HG03520 (cell line): ENCODE data around the gene ING2.
A peak's percentile ranks its signal among the peaks of the same experiment; 100 is the strongest.

Source experiments
- ATAC-seq: cut with Tn5 transposase; IDR thresholded peaks from one replicate; pipeline ENCODE4 v1.9.1; 2021; ENCODE audit warnings: mild to moderate bottlenecking, moderate library complexity; ENCODE audit not compliant: unreplicated experiment

The ING2 gene

DNA sequence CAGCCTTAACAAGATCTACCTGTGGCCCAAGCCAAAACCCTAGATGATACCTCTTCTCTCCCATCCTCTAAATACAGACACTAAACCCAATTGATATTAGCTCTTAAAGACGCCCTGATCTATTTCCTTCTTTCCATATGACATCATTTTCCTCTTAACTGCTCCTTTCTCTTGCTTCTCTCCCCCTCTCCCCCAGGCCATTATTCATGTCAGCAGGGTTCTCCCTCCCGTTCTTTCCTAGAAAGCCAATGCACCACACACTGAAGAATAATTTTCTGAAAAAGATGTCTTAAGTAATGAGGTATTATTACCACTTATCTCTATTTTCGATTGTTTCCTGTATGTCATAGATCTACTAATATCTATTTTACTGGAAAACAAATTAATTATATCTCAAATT, 9.7 kb upstream of the ING2 start:
- ATAC-seq, result no peak

DNA sequence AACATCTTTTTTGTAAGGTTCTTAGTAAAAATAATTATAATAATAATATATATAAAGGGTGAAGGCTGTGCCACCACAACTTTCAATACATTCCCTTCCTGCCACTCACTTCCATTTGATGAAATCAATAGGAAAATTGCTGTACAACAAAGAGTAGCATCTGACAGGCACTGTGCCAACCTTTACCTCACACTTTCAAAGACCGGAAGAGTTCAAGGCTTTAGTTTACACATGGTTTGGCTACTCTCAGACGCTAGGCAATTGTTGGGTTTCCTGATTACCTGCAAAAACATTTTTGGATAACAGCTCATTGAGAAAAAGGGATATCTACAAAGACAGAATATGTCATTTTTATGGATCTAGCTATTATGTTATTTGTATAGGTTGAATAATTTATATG, 5.5 kb upstream of the ING2 start:
- no peak for ATAC-seq

GRCh38 chr4:183499801-183500200, 5.1 kb upstream of the ING2 start:
- no peak for ATAC-seq

DNA sequence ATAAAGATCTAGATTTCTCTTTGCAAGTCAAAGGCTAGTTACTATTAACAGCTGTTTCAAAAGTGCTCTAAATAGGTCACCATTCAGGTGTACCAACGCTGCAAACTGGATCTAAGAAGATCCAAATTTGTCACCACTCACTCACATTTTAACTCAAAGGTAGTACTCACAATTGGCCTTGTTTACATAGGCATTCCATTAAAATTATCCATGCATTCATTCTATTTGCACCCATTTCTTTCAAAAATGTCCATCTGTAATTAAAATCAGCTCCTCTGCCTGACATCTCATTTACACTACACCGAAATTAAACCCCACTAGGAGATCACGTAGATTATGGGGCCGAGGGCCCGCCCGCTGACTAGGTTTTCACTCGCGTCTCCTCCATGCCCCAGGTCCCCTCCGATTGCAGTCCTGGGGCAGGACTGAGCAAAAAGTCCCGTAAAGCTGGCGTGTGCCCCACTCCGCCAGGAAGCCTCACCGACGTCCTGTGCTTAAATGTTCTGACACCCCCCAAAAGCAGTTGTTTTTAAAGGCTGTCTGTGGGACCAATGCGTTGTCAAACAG, 1.3 kb upstream of the ING2 start:
- ATAC-seq, result peak; percentile 0

GRCh38 chr4:183504064-183504929, 561 bp upstream of the ING2 start:
- peak; percentile 63 for ATAC-seq

GRCh38 chr4:183505611-183506388, 942 bp downstream of the ING2 start:
- peak; percentile 37 for ATAC-seq

- no peak for ATAC-seq
Observed at GRCh38 chr4:183506389-183506735, 1.5 kb downstream of the ING2 start.

DNA sequence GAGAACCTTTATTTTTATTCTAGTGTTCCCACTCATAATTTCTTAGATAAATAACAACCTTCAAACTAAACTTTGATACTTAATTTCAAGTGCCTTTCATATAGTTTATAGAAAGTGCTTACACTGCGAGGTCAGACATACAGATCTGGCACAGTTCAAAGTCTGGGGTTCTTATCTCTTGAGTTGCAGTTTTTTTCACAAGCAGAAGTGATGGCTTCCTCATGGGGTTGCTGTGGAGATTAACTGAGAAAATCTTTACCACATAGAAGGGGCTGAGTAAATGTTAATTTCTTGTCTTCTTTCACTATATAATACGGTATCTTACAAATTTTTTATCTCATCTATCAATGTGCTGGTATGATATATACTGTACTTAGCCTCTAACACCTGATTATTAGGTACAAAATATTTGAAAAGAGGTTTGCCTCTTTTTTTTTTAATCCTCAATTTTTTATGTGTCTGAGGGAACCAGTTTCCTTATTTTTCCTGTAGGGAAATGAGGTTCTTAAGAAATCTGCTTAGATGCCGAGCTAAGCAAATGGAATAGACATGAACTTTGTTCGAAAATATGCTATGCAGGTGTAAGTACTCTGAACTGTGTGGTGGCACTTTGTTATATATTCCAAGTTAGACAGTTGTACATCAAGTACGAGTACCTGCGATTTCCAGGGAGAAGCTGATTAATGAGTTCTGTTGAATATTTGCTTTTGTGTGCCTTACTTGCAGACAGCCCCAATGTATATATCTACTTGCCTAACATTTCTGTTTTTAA, 3.3 kb downstream of the ING2 start:
- no peak for ATAC-seq

DNA sequence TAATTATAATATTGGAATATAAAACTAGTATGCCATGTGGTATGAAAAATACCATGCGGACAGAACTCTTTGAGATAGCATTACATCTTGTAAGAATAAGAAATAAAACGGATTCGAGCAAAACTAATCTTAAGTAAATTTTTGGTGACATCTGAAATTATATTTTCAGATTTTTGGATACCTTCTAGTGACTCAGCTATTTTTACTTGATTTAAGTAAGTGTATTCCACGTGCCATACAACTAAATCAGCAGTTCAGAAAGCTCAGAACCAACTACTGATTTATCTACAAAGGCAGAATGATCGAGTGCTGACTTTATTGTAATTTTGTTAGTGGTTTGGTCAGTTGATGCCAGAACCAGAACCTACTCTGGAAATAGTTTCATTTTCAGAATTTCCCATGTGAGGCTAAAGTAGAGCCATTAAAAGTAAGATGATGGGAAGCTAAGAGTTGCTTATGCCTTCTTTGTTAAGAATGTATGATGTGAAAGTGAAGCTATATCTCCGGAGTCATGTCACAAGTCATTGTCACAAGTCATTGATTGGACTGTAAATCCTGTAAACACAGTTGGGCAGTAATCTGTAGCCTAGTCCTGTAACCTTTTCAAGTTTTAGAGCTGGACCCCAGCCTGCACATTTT, 4.0 kb downstream of the ING2 start:
- ATAC-seq, result no peak

DNA sequence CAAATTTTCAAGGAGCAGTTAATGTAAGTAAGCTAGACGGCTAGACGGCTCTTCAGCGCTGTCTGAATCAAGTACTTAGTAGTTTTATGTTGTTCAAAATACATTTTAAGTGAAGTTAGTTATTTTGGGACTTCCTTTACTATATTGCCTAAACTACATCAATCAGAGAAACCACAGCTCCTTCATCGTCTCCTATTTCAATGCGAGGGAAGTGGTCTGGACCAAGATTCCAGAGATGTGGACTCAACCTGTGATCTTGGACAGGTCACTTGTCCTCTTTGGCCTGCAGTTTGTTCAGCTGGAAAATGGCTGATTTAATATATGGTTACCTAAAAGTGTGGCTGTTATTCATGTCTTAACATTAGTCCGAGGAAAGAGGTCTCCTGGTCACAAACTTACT, 10.6 kb downstream of the ING2 start:
- no peak for ATAC-seq

GRCh38 chr4:183517194-183517593, 12.3 kb downstream of the ING2 start:
- no peak for ATAC-seq

DNA sequence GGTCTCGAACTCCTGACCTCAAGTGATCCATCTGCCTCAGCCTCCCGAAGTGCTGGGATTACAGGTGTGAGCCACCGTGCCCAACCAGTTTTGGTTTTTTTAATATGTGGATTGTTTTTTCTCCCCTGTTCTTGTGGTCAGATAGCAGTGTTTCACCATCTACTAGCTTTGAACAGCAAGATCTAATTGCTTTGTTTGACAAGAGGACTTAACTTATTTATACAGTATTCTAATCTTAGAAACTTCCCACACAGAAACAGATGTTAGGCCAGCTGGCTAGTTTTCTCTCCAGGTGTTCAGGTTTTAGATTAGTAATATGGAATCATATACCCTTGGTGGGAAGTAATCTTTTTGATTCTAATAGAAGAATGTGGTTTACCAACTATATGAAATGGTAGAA, 12.9 kb downstream of the ING2 start:
- ATAC-seq, result no peak

DNA sequence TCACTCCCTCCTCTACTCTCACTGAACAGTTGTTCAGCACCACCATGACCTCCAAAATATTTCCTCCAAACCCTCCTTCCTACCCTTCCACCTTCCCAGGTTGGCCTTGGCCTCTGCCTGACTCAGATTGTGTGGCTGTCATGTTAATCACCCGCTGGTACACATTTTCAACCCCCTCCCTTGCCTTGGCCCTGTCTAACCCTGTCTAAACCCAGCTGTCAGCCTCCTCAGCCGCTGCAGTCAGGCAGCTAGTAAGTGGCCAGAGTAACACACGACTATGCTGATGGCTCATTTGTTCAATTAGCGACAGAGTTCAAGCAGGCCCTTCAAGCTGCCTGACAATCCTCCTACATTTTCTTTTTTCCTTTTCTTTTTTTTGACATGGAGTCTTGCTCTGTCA, 18.0 kb downstream of the ING2 start:
- no peak for ATAC-seq

DNA sequence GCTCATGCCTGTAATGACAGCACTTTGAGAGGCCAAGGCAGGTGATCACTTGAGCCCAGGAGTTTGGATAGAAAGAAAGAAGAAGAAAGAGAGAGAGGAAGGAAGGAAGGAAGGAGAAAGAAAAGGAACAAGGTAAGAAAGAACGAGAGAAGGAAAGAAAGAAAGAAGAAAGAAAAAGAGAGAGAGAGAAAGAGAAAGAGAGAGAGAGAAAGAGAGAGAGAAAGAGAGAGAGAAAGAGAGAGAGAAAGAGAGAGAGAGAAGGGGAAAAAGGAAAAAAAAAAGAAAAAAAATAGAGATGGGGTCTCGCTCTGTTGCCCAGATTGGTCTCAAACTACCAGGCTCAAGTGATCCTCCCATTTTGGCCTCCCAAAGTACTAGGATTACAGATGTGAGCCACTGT, 22.5 kb downstream of the ING2 start:
- ATAC-seq, result no peak

DNA sequence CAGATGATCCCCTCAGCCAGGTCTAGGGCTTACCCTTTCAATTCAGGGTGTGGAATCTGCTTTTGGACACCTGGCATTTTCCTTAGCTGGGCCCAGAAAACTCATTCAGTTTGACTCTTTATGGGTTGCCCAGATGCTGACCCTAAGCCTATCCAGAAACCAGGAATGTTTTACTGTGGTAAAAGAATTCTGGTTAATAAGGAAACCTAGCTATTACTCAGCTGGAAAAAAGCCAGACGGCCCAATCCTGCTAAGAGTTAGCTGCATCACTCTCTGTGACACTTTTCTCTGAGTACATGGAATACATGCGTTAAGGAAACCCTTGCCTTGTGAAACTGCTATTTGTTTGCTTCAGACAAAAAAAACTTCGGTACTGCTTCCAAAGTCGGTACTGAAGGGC, 28.0 kb downstream of the ING2 start:
- no peak for ATAC-seq

DNA sequence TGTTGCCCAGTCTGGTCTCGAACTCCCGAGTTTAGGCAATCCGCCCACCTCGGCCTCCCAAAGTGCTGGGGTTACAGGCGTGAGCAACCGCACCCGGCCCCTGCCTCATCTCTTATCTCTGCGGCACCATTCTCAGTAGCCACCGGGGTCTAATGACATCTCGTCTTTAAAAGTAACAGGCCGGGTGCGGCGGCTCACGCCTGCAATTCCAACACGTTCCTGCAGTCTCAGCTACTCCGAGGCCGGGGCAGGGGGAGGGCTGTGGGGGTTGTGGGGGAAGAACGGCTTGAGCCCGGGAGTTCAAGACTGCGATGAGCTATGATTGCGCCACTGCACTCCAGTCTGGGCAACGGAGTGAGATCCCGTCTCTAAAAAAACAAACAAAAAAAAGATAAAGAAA, 28.8 kb downstream of the ING2 start:
- ATAC-seq, result no peak

- ATAC-seq, result no peak
Observed at GRCh38 chr4:183540410-183541009, 35.7 kb downstream of the ING2 start.

DNA sequence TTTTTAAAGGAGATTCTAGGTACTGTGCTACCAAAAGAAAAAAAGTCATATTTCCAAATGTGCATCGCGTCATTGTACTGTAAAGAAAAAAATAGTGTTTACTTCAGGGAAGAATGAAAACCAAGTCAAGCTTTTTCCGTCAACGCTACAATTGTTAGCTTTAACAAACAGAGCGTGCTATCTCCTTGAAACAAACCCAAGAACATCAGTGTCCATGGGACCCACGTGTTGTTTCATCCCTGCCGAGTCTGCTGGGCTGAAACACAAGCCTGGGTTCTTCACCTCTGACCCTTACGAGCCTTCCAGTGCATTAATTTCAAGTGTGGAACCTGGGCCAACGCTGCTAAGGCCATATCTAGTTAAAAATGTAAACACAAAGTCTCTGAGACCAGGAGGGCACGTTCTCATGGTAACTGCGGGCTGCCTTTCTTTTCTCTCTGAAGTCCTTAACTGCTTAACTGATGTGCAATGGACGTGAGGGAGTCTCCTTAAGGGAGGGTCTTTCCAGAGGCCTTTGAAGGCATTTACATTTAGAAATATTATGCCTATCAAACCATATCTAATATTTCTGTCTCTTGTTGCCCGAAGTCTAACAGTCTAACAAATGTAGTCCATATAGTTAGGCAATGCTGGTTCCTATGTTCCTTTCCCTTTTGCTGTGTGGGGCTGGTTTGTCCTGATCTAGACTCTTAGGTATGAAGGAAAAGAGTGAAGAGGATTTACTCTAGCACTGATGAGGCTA, 36.3 kb downstream of the ING2 start:
- no peak for ATAC-seq

DNA sequence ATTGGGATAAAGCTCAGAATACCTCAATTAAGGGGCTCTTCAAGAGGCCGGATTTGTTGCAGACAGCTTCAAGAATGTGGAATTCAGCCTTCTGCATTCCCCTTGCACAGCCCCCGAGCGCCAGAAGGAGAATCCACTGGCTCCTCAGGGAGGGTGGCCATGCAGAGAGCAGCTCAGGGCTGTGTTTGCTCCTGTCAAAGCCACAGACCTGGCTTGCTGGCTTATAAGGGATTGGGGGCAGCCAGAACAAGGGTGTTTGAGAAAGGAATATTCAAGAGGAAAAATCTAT, 36.8 kb downstream of the ING2 start:
- ATAC-seq, result no peak

- no peak for ATAC-seq
Observed at GRCh38 chr4:183543435-183543834, 38.6 kb downstream of the ING2 start.
